ENCODE results near the gene SLF2.

SLF2 gene, protein sequence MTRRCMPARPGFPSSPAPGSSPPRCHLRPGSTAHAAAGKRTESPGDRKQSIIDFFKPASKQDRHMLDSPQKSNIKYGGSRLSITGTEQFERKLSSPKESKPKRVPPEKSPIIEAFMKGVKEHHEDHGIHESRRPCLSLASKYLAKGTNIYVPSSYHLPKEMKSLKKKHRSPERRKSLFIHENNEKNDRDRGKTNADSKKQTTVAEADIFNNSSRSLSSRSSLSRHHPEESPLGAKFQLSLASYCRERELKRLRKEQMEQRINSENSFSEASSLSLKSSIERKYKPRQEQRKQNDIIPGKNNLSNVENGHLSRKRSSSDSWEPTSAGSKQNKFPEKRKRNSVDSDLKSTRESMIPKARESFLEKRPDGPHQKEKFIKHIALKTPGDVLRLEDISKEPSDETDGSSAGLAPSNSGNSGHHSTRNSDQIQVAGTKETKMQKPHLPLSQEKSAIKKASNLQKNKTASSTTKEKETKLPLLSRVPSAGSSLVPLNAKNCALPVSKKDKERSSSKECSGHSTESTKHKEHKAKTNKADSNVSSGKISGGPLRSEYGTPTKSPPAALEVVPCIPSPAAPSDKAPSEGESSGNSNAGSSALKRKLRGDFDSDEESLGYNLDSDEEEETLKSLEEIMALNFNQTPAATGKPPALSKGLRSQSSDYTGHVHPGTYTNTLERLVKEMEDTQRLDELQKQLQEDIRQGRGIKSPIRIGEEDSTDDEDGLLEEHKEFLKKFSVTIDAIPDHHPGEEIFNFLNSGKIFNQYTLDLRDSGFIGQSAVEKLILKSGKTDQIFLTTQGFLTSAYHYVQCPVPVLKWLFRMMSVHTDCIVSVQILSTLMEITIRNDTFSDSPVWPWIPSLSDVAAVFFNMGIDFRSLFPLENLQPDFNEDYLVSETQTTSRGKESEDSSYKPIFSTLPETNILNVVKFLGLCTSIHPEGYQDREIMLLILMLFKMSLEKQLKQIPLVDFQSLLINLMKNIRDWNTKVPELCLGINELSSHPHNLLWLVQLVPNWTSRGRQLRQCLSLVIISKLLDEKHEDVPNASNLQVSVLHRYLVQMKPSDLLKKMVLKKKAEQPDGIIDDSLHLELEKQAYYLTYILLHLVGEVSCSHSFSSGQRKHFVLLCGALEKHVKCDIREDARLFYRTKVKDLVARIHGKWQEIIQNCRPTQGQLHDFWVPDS

DNA sequence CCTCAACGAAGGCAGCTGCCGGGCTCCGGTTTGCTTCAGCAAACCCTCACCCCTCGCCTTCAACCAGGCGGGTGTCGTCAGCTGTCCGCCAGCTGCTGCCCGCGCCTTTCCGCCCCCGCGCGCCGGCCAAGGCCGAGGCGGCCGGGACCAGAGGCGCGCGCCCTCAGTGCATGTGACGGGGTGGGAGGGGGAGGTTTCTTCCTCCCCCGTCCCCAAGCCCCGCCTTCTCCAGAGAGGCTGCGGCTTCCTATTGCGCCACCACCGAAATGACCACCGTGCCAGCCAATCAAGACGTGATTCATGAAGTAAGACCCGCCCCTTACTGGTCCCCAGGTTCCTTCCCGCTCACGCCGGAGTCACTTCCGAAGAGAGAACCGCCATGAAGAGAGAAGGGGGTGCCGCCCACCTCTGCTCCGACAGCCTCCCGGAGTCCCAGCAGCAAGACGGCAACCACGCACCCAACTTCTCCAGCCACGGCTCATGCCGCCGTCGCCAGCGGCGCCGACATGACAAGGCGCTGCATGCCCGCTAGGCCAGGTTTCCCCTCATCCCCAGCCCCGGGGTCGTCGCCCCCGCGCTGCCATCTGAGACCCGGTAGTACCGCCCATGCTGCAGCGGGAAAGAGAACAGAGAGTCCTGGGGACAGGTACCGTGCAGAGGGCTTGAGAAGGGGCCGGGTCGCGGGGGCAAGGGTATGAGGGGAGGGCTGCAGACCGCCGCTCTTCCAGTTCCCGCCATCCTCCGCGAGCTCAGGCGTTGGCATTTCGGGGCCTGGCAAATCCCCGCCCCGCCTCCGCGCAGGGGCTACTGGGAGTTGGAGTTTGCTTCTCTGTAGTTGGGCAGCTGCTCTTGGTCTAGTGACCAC is at the start of gene SLF2:
Gene SLF2 (plus strand): TSS at position 359 of the 865 bp plus-strand sequence. CDS start 148 bp downstream, at position 507.
- DNase-seq (ENCODE audit: low spot score), result peak; percentile 98

DNA sequence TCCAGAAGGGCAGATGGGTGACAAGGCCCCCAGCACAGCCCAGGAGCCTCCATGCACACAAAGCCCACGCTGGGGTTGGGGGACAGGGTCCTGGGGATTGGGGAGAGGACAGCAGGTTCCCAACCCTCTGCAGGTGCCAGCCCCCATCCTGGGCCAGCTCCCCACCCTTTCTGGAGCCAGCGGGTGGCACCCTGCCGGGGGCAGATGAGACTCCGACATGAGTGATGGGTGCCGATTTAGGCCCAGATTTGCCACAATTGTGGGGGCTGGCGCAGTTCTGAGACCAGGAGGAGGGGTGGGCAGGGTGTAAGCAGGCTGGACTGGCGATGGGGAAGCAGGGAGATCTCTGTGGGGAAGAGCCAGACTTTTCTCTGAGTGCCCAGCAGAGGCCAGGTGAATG is 49.3 kb upstream of the SLF2 start:
- no peak for DNase-seq (ENCODE audit: low spot score)

DNA sequence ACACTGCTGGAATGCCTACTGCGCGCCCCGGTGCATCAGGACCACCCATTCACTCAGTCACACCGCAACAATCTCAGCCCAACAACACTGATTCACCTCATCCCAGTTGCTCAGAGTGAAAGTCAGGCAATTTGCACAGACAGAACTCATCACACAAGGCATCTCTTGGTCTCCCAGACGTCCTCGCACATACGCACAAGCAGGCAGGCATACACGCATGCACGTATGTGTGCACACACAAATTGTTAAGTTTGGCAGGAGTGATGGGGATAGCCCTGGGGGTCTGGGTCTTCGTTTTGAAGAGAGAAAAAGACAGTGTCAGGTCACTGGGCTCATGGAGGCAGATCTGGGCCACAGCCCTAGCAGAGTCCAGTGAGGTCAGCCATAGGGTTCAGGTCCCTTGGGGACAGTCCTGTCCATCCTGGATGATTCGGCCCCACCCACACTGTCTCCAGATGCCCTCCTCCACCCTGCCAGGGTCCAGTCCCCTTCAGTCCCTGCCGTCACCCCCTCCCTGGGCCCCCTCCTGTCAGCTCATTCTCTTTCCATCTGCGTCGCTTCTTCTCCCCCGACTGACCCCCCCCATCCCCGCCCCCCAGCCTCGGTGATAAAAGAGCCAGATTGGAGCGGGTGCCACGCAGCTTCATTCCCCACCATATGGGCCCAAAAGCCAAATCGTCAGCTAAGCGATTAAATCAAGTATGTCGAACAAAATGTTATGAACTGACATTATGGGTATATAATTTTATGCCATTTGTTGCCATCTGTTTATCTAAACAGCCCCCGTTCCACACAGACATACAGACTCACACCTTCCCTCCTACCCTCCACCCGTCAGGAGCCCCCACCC is 48.5 kb upstream of the SLF2 start:
- no peak for DNase-seq (ENCODE audit: low spot score)

DNA sequence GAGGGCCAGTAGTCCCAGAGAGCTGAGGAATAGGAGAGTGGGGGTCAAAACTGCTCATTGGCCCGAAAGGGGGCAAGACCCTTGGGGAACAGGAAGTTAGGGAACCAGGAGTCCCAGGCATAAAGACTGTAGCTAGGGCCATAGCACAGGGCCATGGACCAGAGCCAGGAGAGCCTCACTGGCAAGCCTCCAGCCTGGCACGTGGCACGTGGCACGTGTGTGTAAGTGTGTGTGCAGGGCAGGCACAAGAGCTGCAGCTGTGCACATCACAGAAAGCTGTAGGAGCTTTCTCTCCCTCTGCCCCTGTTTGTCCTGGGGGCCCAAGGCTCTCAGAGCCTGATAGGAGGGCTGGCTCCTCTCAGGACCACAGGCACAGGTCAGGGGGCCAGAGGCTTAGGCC is 47.8 kb upstream of the SLF2 start:
- no peak for DNase-seq (ENCODE audit: low spot score)

DNA sequence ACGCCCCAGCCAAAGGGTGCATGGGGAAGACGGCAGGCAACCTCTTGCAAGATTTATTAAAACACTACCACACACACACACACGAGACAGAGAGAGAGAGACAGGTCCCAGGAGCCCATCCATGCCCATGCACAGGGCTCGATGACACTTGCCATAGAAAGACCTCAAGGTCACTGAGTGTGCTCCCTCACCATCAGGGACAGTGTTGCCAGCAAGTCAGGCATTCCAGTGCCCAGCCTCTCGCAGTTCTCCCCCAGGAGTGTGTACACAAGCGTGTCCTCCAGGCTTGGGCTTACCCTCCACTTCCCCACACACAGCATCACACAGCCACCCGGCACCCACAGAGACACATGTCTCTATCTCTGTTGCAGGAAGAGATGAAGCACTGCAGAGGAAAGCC is 46.8 kb upstream of the SLF2 start:
- DNase-seq (ENCODE audit: low spot score), result no peak

DNA sequence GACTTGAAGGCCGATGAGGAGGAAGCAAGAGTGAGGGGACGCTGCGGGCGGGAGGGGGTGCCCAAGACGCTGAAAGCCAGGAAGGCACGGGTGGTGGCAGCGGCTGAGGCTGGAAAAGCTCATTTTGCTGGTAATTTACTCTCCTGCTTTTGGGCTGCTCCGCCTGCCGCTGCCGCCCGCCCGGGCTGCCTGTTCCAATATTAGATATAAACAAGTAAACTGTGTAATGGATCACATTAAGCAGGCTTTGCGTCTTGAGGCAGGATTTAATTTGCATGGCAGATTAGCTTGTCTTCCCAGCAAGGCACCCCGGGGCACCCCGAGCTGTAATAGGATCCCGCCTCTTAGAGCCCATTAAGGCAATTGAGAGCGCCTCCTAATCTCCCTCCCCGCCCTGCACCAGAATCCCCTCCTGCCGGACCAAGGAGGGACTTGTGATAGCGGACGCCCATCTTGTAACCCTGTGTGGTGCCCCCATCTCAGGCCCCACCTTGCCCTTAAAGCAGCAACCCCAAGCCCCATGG is 46.1 kb upstream of the SLF2 start:
- no peak for DNase-seq (ENCODE audit: low spot score)

DNA sequence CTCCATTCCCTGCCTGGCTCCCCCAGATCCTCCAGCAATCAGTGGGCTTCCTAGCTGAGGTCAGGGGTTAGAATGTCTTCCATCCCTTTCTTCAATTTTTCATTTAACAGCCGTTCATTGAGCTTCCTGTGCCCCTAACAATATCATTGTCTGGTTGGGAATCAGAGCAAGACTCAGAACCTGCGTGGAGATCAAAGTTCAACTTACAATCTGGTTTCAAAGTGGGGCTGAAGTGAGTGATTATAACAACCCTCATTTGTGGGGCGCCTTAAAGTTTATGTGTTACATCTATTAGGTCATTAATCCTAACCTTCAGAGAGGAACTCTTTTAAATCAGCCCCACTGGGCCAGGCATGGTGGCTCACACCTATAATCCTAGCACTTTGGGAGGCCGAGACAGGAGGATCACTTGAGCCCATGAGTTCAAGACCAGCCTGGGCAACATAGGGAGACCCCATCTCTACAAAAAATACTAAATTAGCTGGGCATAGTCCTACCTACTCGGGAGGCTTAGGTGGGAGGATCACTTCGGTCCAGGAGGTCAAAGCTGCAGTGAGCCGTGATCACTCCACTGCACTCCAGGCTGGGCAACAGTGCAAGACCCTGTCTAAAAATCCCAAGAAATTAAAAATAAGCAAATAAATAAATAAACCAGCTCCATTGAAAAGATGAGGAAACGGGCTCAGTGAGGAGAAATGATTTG is 45.4 kb upstream of the SLF2 start:
- no peak for DNase-seq (ENCODE audit: low spot score)

DNA sequence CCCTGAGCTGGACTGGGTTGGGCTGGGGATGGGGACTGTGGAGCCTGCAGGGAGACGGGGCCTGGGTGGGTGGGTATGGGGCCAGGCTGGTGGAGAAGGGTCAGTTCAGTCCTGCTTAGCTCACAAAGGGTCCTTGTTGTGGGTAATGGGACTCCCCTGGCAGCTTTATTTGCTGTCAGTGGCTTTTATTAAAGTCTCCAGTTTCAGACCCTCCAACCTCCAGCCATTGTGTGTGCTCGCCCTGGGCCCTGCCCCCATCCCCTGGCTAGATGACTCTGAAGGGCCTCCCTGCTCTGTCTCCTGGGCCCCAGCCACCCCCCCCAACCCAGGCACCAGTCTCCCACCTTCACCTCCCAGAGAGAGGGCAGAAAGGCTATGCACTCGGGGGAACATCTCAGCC is 44.4 kb upstream of the SLF2 start:
- no peak for DNase-seq (ENCODE audit: low spot score)

DNA sequence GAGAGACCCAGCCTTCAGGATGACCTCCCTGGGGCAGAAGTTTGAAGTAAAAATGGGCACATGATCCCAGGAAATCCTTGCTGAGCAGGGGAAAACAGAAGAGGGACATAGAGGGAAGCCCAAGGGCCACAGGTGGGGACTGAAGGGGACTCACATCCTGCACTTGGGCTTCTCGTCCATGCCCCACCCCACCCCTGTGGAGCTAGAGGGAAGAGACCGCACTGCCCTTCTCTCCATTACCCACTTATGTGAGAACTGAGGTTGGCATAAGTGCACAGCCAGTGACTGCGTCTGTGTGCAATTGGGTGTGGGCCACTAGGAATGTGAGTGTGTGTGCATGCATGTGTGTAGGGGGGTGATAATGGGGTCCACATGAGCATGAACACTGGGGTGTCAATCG is 43.4 kb upstream of the SLF2 start:
- DNase-seq (ENCODE audit: low spot score), result no peak

DNA sequence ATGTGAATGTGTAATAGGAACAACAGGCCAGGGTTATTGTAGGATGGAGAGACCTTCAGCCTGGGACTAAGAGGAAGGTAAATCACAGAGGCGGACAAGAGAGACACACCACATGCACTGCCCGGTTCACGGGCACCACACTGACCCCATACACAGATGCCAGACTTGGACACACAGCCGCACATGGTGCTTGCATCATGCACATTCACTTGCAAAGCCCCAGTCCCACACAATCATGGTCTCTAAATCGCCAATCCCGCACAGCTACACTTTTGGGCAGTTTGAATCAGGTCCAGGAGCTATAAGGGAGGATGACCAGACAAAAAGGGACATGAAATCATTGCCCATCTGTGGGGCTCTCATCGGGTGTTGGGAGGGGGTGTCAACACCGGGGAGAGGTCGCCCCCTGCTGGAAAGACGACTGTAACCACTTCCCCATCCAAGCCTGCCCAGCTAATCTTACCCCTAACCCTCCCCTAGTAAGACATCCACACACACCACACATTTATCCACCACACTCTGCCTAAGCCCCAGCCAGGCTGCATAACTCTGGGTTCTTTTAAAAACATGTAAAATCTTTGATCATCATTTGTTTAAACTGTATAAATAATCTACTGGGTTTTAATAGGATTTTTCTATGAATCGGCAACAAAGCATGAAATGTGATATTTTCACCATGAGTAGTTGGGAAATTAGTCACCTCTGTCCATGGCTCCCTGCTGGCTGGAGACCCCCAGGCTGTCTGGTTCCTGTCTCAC is 40.5 kb upstream of the SLF2 start:
- DNase-seq (ENCODE audit: low spot score), result no peak

DNA sequence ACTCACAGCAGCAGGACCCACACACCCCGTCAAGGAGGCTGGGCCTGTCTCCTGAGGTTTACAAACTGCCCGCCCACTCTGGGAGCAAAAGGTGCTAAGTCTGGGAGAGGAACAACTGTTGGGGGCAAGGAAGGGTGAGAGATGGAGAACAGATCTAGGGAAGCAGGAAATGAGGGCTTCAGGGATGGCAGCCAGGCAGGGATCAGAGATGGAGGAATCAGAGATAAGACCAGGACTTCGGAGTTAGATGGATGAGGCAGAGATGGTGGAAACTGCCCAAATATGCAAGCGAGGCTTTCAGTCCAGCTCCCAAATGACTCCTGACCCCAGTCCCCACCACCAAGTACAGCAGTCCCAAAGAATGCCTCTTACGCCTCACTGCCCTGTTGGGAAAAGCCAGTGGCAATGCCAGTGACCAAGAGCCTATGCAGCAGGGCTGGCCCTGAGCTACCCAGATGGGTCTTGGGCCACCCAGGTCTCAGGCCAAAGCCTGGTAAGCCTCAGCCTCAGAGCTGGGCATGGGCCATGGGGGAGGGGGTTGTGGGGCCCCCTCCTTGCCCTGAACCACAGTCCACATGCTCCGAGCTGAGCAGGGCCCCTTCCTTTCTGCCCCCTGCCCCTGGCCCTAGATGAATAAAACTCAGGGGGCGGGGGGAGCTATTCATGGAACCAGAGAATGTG is 39.5 kb upstream of the SLF2 start:
- no peak for DNase-seq (ENCODE audit: low spot score)

DNA sequence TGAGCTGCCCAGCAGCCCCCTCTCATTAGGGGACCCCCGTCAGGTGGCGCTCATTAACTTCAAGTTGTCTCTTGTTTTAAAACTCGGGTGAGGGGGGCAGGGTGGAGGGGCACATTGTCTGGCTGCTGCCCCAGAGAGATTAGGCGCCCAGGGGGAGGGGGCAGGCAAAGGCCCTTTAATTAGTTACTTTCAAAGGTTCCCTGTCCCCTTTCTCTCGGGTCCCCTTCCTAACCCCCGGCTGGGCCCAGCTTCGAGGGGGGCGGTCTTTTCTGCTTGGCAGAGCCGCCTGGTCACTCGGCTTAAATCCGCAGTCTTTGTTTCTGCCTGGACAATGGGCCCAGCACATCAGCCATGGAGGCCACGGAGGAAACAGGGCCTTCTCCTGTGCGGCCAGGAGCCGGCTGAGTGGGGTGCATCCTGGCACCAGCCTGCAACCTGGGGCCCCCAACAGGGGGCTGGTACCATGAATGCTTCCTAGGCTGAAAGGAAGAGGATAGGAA is 38.9 kb upstream of the SLF2 start:
- no peak for DNase-seq (ENCODE audit: low spot score)

DNA sequence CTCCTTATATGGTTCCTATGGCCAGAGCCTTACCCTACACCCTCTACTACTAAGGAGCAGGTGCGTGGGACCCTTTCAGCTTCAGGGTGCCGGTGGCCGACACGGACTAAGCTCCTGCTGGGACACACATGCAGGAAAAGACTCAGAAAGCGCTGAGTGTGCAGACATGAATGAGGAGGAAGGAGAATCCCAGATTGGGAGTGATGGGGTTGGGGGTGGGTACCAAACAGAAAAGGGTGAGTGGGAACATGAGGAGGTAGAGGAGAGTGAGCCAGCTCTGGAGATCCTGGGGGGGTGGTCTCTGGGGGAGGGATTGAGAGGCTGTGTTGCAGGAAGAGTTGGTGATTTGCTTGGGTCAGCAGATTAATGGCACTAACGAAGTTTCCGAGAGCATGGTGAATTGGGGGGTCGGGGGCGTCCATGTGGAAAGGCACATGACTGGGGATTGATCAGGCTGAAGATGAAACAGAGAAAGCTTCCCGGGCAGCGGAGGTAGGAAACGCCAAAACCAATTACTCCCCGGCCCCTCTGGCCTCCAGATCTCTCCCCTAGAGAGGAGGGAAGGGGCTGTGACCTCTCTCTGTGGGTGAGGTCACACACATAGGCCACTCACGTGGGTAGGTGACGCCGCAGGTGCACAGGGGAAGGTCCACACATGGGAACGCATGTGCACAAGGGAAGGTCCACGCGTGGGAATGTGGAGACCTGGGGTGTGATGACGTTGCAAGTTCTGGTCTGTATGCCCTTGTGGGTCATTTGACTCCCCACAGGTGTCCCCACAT is 37.9 kb upstream of the SLF2 start:
- DNase-seq (ENCODE audit: low spot score), result no peak

DNA sequence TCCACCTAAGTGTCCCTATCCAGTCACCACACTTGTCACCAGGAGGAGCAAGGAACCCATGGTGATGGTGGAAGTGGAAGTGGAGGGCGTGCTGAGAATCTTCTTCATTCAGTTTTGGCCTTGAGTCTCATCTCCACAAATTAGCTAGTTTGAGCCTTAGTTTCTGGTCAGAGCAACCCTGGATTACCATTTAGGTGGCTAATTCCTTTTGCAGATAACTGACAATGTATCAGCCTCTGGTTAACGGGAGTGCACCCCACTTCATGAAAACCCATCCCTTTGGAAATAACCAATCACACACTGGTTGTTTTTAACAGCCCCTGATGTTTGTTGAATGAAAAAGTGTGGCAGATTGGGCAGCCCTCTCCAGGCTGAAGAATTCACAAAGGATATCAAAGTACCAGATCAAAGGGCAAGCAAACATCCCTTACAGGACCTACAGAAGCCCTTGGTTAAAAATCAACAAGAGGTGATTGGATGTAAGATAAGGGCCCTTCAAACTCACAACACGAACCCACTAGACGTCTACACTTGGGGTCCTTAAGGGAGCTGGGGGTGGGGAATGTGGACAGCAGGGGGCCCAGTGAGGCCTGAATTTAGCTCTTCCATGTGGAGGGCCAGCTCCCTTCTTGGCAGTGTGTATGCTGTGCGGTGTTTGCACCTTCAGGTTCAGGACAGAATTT is 37.1 kb upstream of the SLF2 start:
- DNase-seq (ENCODE audit: low spot score), result no peak

DNA sequence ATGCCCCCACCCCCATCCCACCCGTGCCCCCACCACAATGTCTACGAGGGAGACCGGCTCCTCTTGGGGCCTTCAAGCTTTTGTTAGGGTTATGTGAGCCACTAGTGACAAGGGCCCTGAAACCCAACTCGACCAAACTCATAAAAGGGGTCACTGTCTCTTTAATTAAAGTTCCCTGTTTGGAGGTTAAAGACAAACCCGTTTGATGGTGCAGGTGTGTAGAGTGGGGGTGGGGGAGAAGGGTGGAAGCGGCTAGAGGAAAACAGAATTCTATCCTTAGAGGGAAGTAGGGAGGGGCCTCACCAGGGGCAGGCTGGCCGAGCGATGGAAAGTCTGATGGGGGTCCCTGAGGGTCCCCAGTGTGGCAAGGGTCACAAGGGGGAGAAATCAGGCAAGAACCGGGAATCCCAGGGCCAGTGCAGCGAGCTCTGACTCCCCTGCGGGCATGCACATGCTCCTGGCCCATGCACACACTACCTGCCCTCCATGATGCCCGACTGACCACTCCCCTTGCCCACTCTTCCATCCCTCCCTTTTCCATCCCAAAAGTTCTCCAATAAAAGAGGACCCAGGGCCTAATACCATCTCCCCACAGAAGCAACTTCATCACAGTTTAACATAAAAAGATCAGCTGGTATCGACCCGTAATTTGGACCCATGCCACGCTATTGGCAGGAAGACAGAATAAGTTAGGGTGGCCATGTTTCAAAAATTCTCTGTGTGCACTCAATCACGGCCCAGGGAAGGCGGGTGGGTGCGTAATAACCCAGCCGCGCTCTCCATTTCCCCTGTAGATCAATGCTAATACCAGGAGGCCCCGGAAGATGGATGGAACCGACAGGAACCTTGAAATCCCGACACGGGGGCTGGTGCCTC is 35.9 kb upstream of the SLF2 start:
- DNase-seq (ENCODE audit: low spot score), result no peak

DNA sequence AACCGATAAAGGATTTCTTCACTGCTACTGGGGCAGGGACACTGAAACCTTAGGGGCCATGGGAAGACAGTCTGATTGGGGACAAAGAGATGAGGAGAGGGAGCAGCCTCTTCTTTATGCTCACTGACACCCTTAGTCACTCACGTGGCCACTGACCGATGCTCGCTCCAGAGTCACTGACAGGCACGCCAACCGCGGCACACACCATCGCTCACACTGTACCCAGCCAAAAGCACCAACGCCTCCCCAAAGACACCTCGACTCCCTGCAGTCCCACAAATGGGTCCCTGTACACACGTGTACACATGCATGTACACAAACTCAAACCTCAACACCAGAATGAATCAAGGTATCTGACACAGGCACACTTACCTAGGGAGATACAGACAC is 35.3 kb upstream of the SLF2 start:
- no peak for DNase-seq (ENCODE audit: low spot score)

Measured in left forelimb (tissue), 1 donor.